Kidney (tissue), 14 donors: ENCODE results near the gene DHDH. TPM values are rescaled to one million over a fixed set of nuclear protein-coding genes. Genes with fewer than 3 reads are reported as not detected.

Experiments used
- DNase-seq, 5 donors: peaks; one replicate each; pipeline ENCODE4 v3.0.0-alpha.2; 2013 to 2020
- FAIRE-seq: peaks from 2 replicates; lab custom pipeline; 2012; peaks lifted over from hg19 to GRCh38; lab: Jason Lieb, UNC
- H3K27ac ChIP-seq, 2 donors: one replicate each; pipeline ENCODE4 v1.7.0; 2013; ENCODE audit warnings: low read depth in 2 of 2, low read length in 2 of 2, inconsistent platforms in 1 of 2
- H3K27me3 ChIP-seq: one replicate; pipeline ENCODE4 v1.7.1; 2013; ENCODE audit warnings: low read length, inconsistent platforms; ENCODE audit not compliant: control insufficient read depth, insufficient read depth
- H3K36me3 ChIP-seq, 3 donors: one replicate each; pipeline versions ENCODE4 v1.7.0 to v1.7.1; 2013; ENCODE audit warnings: low read length in 3 of 3, control low read depth in 1 of 3, inconsistent platforms in 1 of 3; ENCODE audit not compliant: insufficient read depth in 3 of 3, control insufficient read depth in 2 of 3
- H3K4me1 ChIP-seq, 3 donors: one replicate each; pipeline versions ENCODE4 v1.7.0 to v1.7.1; 2013; ENCODE audit warnings: low read length in 3 of 3, inconsistent platforms in 1 of 3, low read depth in 1 of 3; ENCODE audit not compliant: control insufficient read depth in 2 of 3, insufficient read depth in 2 of 3
- H3K4me3 ChIP-seq, 3 donors: one replicate each; pipeline versions ENCODE4 v1.7.0 to v1.8.1; 2013; ENCODE audit warnings: low read length in 3 of 3, control low read depth in 1 of 3, inconsistent platforms in 1 of 3
- H3K9ac ChIP-seq, 3 donors: one replicate each; pipeline versions ENCODE4 v1.7.0 to v1.7.1; 2013; ENCODE audit warnings: low read length in 3 of 3, control low read depth in 1 of 3, inconsistent platforms in 1 of 3
- H3K9me3 ChIP-seq, 3 donors: one replicate each; pipeline versions ENCODE4 v1.7.0 to v1.7.1; 2013; ENCODE audit warnings: low read length in 3 of 3, control low read depth in 1 of 3, inconsistent platforms in 1 of 3; ENCODE audit not compliant: control insufficient read depth in 2 of 3, insufficient read depth in 1 of 3
- intact Hi-C: fragments of 100-400 bp; cut with DNase I; formaldehyde crosslinking; loops from one replicate; pipeline ENCODE4 v1.11.1; 2022
- polyA plus RNA-seq: library from polyadenylated mRNA; stranded (reverse); fragments of 350-450 nt; fragmentation: Illumina TruSeq; extraction: RNeasy Lipid Tissue Mini Kit (QIAGEN cat#74804); gene quantifications from one replicate; pipeline ENCODE4 v1.2.3, GENCODE V29; 2014; ENCODE audit warnings: low read depth, low replicate concordance; ENCODE audit not compliant: insufficient read depth
- total RNA-seq: library from RNA; stranded (reverse); fragmentation: NEBNext Ultra II Directional; extraction: Animal tissue kit (Norgen Biotek cat#: 25700); gene quantifications from one replicate; pipeline ENCODE4 v1.2.1, GENCODE V29; 2021
- TF ChIP-seq, protein P1 (sequence below): IDR thresholded peaks from 3 replicates; pipeline ENCODE4 v1.5.1; 2012; ENCODE audit warnings: mild to moderate bottlenecking, moderate library complexity, borderline replicate concordance; ENCODE audit not compliant: insufficient read depth; ENCODE audit errors: extremely low read depth
- donor health status: control.
- donor health status: control.
- donor health status: control.
- donor health status: control.
- donor health status: control.
- donor health status: DM: yes; HTN: yes; CAD: no.
- donor health status: Normal renal cell carcinoma (clear cell type).

Gene DHDH
- total and polyA plus RNA-seq, 2 donors from 2014 or later, result 0.60 to 26.3 TPM

DNA sequence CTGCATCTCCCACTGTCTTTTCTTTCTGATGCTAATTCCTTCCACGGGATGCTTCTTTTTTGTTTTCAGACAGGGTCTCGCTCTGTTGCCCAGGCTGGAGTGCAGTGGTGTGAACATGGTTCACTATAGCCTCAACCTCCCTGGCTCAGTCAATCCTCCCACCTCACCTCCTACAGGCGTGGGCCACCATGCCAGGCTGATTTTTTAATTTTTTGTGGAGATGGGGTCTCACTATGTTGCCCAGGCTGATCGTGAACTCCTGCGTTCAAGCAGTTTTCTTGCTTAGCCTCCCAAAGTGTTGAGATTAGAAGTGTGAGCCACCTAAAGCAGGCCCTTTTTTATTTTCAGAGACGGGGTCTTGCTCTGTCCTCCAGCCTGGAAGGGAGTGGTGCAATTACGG, 54.8 kb downstream of the DHDH start:
- no peak for DNase-seq
- intact Hi-C loops, result no loop called here
- H3K4me3 ChIP-seq, result no peak overlapping the region
- H3K9me3 ChIP-seq, result no peaks in the 10 kb centered on the region
- TF ChIP-seq, protein P1, sequence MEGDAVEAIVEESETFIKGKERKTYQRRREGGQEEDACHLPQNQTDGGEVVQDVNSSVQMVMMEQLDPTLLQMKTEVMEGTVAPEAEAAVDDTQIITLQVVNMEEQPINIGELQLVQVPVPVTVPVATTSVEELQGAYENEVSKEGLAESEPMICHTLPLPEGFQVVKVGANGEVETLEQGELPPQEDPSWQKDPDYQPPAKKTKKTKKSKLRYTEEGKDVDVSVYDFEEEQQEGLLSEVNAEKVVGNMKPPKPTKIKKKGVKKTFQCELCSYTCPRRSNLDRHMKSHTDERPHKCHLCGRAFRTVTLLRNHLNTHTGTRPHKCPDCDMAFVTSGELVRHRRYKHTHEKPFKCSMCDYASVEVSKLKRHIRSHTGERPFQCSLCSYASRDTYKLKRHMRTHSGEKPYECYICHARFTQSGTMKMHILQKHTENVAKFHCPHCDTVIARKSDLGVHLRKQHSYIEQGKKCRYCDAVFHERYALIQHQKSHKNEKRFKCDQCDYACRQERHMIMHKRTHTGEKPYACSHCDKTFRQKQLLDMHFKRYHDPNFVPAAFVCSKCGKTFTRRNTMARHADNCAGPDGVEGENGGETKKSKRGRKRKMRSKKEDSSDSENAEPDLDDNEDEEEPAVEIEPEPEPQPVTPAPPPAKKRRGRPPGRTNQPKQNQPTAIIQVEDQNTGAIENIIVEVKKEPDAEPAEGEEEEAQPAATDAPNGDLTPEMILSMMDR, result no peak
- no peaks in the 10 kb centered on the region for H3K27me3 ChIP-seq
- H3K9ac ChIP-seq, result no peak overlapping the region
- H3K4me1 ChIP-seq, result peaks cover 0 to 18% (median 6%) of the 10 kb centered on the region in 3 donors
- H3K27ac ChIP-seq, result no peak overlapping the region
- peaks cover 0 to 26% (median 19%) of the 10 kb centered on the region in 3 donors for H3K36me3 ChIP-seq
- FAIRE-seq, result no peak

DNA sequence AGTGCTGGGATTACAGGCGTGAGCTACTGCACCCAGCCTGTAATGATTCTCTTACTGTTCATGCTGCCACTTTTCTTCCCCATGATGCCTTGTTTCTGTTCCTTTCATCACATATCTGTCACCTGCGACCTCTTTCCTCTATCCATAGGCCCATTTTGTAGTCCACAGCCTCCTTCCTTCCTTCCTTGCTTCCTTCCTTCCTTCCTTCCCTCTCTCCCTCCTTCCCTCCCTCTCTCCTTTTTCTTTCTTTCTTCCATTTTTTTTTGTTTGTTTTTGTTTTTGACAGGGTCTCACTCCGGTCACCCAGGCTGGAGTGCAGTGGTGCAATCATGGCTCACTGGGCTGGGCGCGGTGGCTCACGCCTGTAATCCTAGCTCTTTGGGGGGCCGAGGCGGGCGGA, 55.4 kb downstream of the DHDH start:
- Histone ChIP-seq H3K9me3 (no peaks in the 10 kb centered on the region), H3K4me3 (no peak overlapping the region), H3K36me3 (peaks cover 0 to 22% (median 17%) of the 10 kb centered on the region in 3 donors), H3K9ac (no peak overlapping the region), H3K27me3 (no peaks in the 10 kb centered on the region), H3K4me1 (peaks cover 0 to 18% (median 6%) of the 10 kb centered on the region in 3 donors), H3K27ac (no peak overlapping the region)
- DNase-seq (no peak), FAIRE-seq (no peak)
- intact Hi-C loops, result no loop called here
- TF ChIP-seq, protein P1, result no peak

DNA sequence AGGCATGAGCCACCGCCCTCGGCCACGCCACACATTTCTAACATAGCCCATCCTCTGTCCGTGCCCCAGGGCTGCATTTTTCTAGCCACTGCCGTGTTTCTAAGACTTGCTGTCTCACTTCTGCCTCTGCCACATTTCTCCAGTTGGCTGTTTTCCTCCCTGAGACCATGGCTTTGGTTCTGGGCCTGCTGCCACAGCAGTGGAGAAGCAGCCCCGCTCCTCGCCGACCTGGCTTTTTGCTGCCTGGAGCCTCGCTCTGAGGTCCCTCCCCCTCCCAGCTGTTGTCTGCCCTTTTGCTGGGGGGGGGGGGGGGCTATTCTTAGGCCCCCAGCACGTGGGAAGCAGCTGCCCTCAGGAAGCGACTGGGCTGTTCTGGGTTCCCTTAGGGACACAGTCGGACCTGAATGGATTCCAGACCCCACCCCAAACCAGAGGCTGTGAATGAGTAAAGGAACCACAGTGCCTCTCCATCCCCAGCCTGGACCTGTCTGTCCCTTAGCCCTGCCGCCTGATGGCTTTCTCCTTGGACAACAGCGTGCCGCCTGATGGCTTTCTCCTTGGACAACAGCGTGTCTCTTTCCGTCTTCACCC, 56.3 kb downstream of the DHDH start:
- no peaks in the 10 kb centered on the region for H3K27me3 ChIP-seq
- DNase-seq, result no peak
- peaks cover 0 to 25% (median 11%) of the 10 kb centered on the region in 3 donors for H3K4me1 ChIP-seq
- H3K9ac ChIP-seq, result no peak overlapping the region
- intact Hi-C loops, result no loop called here
- H3K9me3 ChIP-seq, result no peaks in the 10 kb centered on the region
- FAIRE-seq, result no peak
- TF ChIP-seq, protein P1, result no peak
- H3K27ac ChIP-seq, result no peak overlapping the region
- no peak overlapping the region for H3K4me3 ChIP-seq
- peaks cover 0 to 20% (median 17%) of the 10 kb centered on the region in 3 donors for H3K36me3 ChIP-seq
